Endothelial cell of umbilical vein (primary cell): Measurements from ENCODE around the gene SLC47A1. TPM values are rescaled to one million over a fixed set of nuclear protein-coding genes. Genes with fewer than 3 reads are reported as not detected.
"Not testable (repeated sequence)": the region's sequence is repeated elsewhere in the genome, so short reads cannot be mapped to it uniquely, and the experiment has no call there.

Experiments used
- BruUV-seq: library from RNA; stranded (reverse); fragments of 400-500 nt; replicated peaks from 2 replicates; lab custom pipeline; 2021; lab: Mats Ljungman, UMichigan
- CTCF ChIA-PET: fragments of 300-600, 350-600 bp; sonication (Branson Sonifier 250); formaldehyde crosslinking; loops from one replicate; lab custom pipeline; 2021; ENCODE audit warnings: antibody characterized with exemption, inconsistent platforms; lab: Charles Lee
- POLR2A ChIA-PET: fragments of 300-600, 350-600 bp; sonication (Branson Sonifier 250); formaldehyde crosslinking; loops from one replicate; lab custom pipeline; 2021; ENCODE audit warnings: antibody characterized with exemption, inconsistent platforms; lab: Charles Lee
- DNase-seq: peaks from one replicate; pipeline ENCODE4 v3.0.0-alpha.2; 2011; ENCODE audit warnings: low read depth, low spot score
- FAIRE-seq: peaks from 2 replicates; lab custom pipeline; 2011; peaks lifted over from hg19 to GRCh38; lab: Jason Lieb, UNC
- H2AFZ ChIP-seq: 2 replicates; pipeline ENCODE4 v1.6.0; 2012; ENCODE audit warnings: low read depth, low read length, control low read depth, inconsistent platforms
- H3K27ac ChIP-seq: 2 replicates; pipeline ENCODE4 v1.5.1; 2011; ENCODE audit warnings: low read depth, mild to moderate bottlenecking, control low read depth, low read length, moderate library complexity; ENCODE audit not compliant: insufficient read depth
- H3K27me3 ChIP-seq, 2 experiments: 2 replicates each; pipeline versions ENCODE4 v1.6.0 to v1.6.1; 2011; ENCODE audit warnings: low read length in 2 of 2, mixed read lengths in 1 of 2; ENCODE audit not compliant: control insufficient read depth in 2 of 2, insufficient read depth in 2 of 2
- H3K36me3 ChIP-seq, 2 experiments: 2 replicates in 1 of 2; 3 replicates in 1 of 2; pipeline ENCODE4 v1.5.1; 2011; ENCODE audit warnings: low read length in 2 of 2, mild to moderate bottlenecking in 1 of 2, moderate library complexity in 1 of 2; ENCODE audit not compliant: control insufficient read depth in 2 of 2, insufficient read depth in 2 of 2; ENCODE audit errors: extremely low read depth in 1 of 2
- H3K4me1 ChIP-seq: 3 replicates; pipeline ENCODE4 v1.5.1; 2011; ENCODE audit warnings: mild to moderate bottlenecking, low read length; ENCODE audit not compliant: control insufficient read depth, insufficient read depth; ENCODE audit errors: extremely low read depth
- H3K4me2 ChIP-seq: 2 replicates; pipeline ENCODE4 v1.6.1; 2011; ENCODE audit warnings: low read length, control low read depth, mixed read lengths; ENCODE audit not compliant: insufficient read depth
- H3K4me3 ChIP-seq, 3 experiments: fragments of 200-600 bp in 1 of 3; sonication (generic), shearing (Covaris generic) in 1 of 3; replicated peaks in 1 of 3; 2 replicates each; pipeline ENCODE4 v1.5.1; 2011 to 2016; ENCODE audit warnings: control low read depth in 3 of 3, low read length in 3 of 3, mild to moderate bottlenecking in 2 of 3, inconsistent platforms in 1 of 3, low read depth in 1 of 3, moderate library complexity in 1 of 3; ENCODE audit not compliant: insufficient read depth in 1 of 3
- H3K79me2 ChIP-seq: 2 replicates; pipeline ENCODE4 v1.6.0; 2012; ENCODE audit warnings: low read length, inconsistent platforms; ENCODE audit not compliant: control insufficient read depth, insufficient read depth
- H3K9ac ChIP-seq: replicated peaks from 2 replicates; pipeline ENCODE3; 2011; ENCODE audit warnings: low read length, control low read depth; ENCODE audit not compliant: insufficient read depth; ENCODE audit errors: extremely low read depth
- H3K9me1 ChIP-seq: replicated peaks from 3 replicates; pipeline ENCODE4 v1.6.0; 2011; ENCODE audit warnings: mild to moderate bottlenecking, low read length; ENCODE audit not compliant: control insufficient read depth, insufficient read depth; ENCODE audit errors: extremely low read depth
- H3K9me3 ChIP-seq: replicated peaks from 2 replicates; pipeline ENCODE4 v1.5.1; 2012; ENCODE audit warnings: low read length, inconsistent platforms; ENCODE audit not compliant: control insufficient read depth, insufficient read depth
- H4K20me1 ChIP-seq: replicated peaks from 2 replicates; pipeline ENCODE3; 2011; ENCODE audit warnings: mild to moderate bottlenecking, low read length; ENCODE audit not compliant: control insufficient read depth, insufficient read depth; ENCODE audit errors: extremely low read depth
- dilution Hi-C: fragments of 300-500 bp; cut with MboI; formaldehyde crosslinking; loops from one replicate; pipeline ENCODE4 v1.15.0; 2019; ENCODE audit warnings: low sequenced_read_pairs; ENCODE audit not compliant: extremely low pct_ligation_motif_present
- intact Hi-C: fragments of 100-400 bp; cut with micrococcal nuclease; formaldehyde crosslinking; loops from one replicate; pipeline ENCODE4 v1.10.0; 2022
- polyA plus RNA-seq, 4 experiments: library from polyadenylated mRNA; depleted of rRNA in 3 of 4; stranded (reverse) in 3 of 4; unstranded in 1 of 4; fragments of >200 nt; gene quantifications; 2 replicates each; pipeline versions ENCODE4 v1.2.1 to v1.2.3, GENCODE V29; 2011 to 2012; ENCODE audit warnings: missing spikeins in 1 of 4
- total RNA-seq: library from RNA; stranded (reverse); gene quantifications from 2 replicates; pipeline ENCODE4 v1.2.3, GENCODE V29; 2021

The SLC47A1 gene
- total and polyA plus RNA-seq, 2 donors (not counting 3 experiments of a cell fraction or from before 2014, with no cell fraction given), result 3.3 to 6.9 TPM

DNA sequence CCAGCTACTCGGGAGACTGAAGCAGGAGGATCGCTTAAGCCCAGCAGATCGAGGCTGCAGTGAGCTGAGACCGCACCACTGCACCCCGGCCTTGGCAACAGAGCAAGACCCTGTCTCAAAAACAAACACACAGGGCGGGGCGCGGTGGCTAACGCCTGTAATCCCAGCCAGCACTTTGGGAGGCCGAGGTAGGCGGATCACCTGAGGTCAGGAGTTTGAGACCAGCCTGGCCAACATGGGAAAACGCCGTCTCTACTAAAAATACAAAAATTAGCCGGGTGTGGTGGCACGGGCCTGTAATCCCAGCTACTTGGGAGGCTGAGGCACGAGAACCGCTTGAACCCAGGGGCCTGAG, 46.9 kb downstream of the SLC47A1 start:
- dilution Hi-C loops, FAIRE-seq, H3K79me2 ChIP-seq, H3K4me1 ChIP-seq, H3K4me2 ChIP-seq, BruUV-seq, DNase-seq, H3K36me3 ChIP-seq, H3K9me3 ChIP-seq, H3K9me1 ChIP-seq, H3K4me3 ChIP-seq, intact Hi-C loops, H4K20me1 ChIP-seq, H3K27me3 ChIP-seq, H3K27ac ChIP-seq, H3K9ac ChIP-seq: not testable (repeated sequence)
- peak overlapping the region; percentile 89 for H2AFZ ChIP-seq
- POLR2A ChIA-PET, result interaction anchor here (0.7 kb wide), 2 partner anchors 35 to 48 kb away, joined by 3 to 4 read pairs; no protein-coding TSS in a partner anchor
- CTCF ChIA-PET, result interaction anchor here (1.2 to 1.8 kb wide), 3 partner anchors 53 to 68 kb away, joined by 3 to 5 read pairs (median 4); partner anchors contain the start of gene ALDH3A2

GRCh38 chr17:19582152-19582551, 48.5 kb downstream of the SLC47A1 start:
- intact Hi-C loops, result not testable (repeated sequence)

More at GRCh38 chr17:19582152-19582551, 48.5 kb downstream of the SLC47A1 start:
- H4K20me1 ChIP-seq, H3K4me1 ChIP-seq, H3K9me1 ChIP-seq, BruUV-seq, dilution Hi-C loops, H3K9ac ChIP-seq, H2AFZ ChIP-seq, H3K9me3 ChIP-seq, DNase-seq, H3K27me3 ChIP-seq, H3K27ac ChIP-seq, H3K79me2 ChIP-seq, H3K36me3 ChIP-seq, CTCF ChIA-PET, H3K4me2 ChIP-seq, POLR2A ChIA-PET, FAIRE-seq, H3K4me3 ChIP-seq: not testable (repeated sequence)
